Loucy (cell line): Measurements from ENCODE around the gene TAF6.

Experiments
- H2AFZ ChIP-seq: fragments of 200-600 bp; sonication (generic); 2 replicates; pipeline ENCODE4 v1.6.0; 2016; ENCODE audit warnings: antibody characterized with exemption, mild to moderate bottlenecking, low read length, moderate library complexity
- H3F3A ChIP-seq: fragments of 200-600 bp; 2 replicates; pipeline ENCODE4 v1.6.0; 2016; ENCODE audit warnings: antibody characterized with exemption, low read depth, mild to moderate bottlenecking
- H3K27me3 ChIP-seq: fragments of 200-600 bp; sonication (generic); 2 replicates; pipeline ENCODE4 v1.6.1; 2014; ENCODE audit warnings: low read length, mild to moderate bottlenecking; ENCODE audit not compliant: insufficient read depth, poor library complexity, severe bottlenecking
- H3K36me3 ChIP-seq: fragments of 200-600 bp; sonication (generic); 2 replicates; pipeline ENCODE4 v1.6.1; 2016; ENCODE audit warnings: low read length; ENCODE audit not compliant: insufficient read depth
- H3K4me1 ChIP-seq: fragments of 200-600 bp; sonication (generic); 2 replicates; pipeline ENCODE4 v1.5.1; 2014; ENCODE audit warnings: low read length, mild to moderate bottlenecking; ENCODE audit not compliant: insufficient read depth, poor library complexity, severe bottlenecking
- H3K4me2 ChIP-seq: fragments of 200-600 bp; sonication (generic); 2 replicates; pipeline ENCODE4 v1.6.0; 2014; ENCODE audit warnings: antibody characterized with exemption, low read length, low read depth, mild to moderate bottlenecking; ENCODE audit not compliant: poor library complexity, severe bottlenecking
- H3K4me3 ChIP-seq: fragments of 200-600 bp; sonication (generic); 2 replicates; pipeline ENCODE4 v1.5.1; 2014; ENCODE audit warnings: low read length, mild to moderate bottlenecking, mixed read lengths; ENCODE audit not compliant: poor library complexity, severe bottlenecking
- H3K79me2 ChIP-seq: fragments of 200-600 bp; sonication (generic); 2 replicates; pipeline ENCODE4 v1.6.1; 2014; ENCODE audit warnings: low read length; ENCODE audit not compliant: insufficient read depth
- H3K9ac ChIP-seq: fragments of 200-600 bp; sonication (generic); 2 replicates; pipeline ENCODE4 v1.6.0; 2014; ENCODE audit warnings: mild to moderate bottlenecking, low read depth, low read length, moderate library complexity; ENCODE audit not compliant: poor library complexity, severe bottlenecking
- H3K9me2 ChIP-seq: fragments of 200-600 bp; sonication (generic); replicated peaks from 2 replicates; pipeline ENCODE4 v1.6.1; 2016; ENCODE audit warnings: low read depth, low read length, mixed read lengths
- H3K9me3 ChIP-seq: fragments of 200-600 bp; sonication (generic); 2 replicates; pipeline ENCODE4 v1.6.1; 2014; ENCODE audit warnings: mild to moderate bottlenecking, antibody characterized with exemption, low read length, low read depth; ENCODE audit not compliant: insufficient read depth
- H4K20me1 ChIP-seq: fragments of 200-600 bp; sonication (generic); 2 replicates; pipeline ENCODE4 v1.6.0; 2014; ENCODE audit warnings: antibody characterized with exemption, low read length, mild to moderate bottlenecking; ENCODE audit not compliant: insufficient read depth, poor library complexity, severe bottlenecking
- EZH2phosphoT487 ChIP-seq: fragments of 200-600 bp; IDR thresholded peaks from 2 replicates; pipeline ENCODE4 v1.6.1; 2018; ENCODE audit warnings: antibody characterized with exemption, mild to moderate bottlenecking, moderate library complexity, borderline replicate concordance
- TF ChIP-seq, protein P1 (sequence below): fragments of 200-600 bp; sonication (generic); conservative IDR thresholded peaks from 2 replicates; pipeline ENCODE4 v1.5.1; 2014; ENCODE audit warnings: mild to moderate bottlenecking, antibody characterized with exemption, low read length

TAF6 gene

DNA sequence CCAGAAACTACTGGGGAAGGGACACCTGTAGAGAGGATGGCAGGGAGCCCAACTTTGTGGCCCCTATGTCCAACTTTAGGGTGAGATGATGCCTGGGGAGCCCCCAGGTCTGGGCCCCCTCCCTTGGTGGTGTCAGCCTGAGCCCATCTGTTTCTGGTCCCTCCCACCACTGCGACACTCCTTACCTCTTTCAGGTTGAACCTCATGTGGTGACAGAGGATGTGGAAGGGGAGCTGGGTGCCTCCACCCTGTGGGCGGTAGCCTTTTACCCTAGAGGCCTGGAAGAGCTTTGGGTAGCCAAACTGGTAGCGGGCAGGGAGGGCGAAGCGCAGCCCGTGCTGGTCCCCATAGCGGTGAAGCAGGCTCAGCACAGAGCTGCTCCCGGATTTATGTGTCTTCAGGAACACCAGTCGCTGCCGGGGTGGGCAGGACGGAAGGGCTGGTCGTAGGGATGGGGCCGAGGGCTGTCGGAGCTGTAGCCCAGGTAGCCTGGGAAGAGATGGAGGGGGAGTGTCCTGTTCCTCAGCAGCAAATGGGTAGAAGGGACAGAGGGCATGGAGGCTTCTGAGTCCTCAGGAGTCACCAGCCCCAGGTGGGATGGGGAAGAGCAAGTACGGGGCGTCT, 47.3 kb upstream of the TAF6 start:
- H3K4me3 ChIP-seq, result no peak overlapping the region
- no peak for TF ChIP-seq EZH2phosphoT487
- TF ChIP-seq, protein P1, sequence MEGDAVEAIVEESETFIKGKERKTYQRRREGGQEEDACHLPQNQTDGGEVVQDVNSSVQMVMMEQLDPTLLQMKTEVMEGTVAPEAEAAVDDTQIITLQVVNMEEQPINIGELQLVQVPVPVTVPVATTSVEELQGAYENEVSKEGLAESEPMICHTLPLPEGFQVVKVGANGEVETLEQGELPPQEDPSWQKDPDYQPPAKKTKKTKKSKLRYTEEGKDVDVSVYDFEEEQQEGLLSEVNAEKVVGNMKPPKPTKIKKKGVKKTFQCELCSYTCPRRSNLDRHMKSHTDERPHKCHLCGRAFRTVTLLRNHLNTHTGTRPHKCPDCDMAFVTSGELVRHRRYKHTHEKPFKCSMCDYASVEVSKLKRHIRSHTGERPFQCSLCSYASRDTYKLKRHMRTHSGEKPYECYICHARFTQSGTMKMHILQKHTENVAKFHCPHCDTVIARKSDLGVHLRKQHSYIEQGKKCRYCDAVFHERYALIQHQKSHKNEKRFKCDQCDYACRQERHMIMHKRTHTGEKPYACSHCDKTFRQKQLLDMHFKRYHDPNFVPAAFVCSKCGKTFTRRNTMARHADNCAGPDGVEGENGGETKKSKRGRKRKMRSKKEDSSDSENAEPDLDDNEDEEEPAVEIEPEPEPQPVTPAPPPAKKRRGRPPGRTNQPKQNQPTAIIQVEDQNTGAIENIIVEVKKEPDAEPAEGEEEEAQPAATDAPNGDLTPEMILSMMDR, result no peak
- no peaks in the 10 kb centered on the region for H3K79me2 ChIP-seq
- H3K27me3 ChIP-seq, result no peaks in the 10 kb centered on the region
- no peak overlapping the region for H2AFZ ChIP-seq
- H3K4me2 ChIP-seq, result no peak overlapping the region
- no peaks in the 10 kb centered on the region for H4K20me1 ChIP-seq
- peaks cover 5% of the 10 kb centered on the region for H3K4me1 ChIP-seq
- no peaks in the 10 kb centered on the region for H3K36me3 ChIP-seq
- H3K9me3 ChIP-seq, result no peaks in the 10 kb centered on the region
- H3F3A ChIP-seq, result no peaks in the 10 kb centered on the region
- no peak overlapping the region for H3K9ac ChIP-seq
- H3K9me2 ChIP-seq, result no peaks in the 10 kb centered on the region

GRCh38 chr7:100163871-100164270, 44.7 kb upstream of the TAF6 start:
- H3K9ac ChIP-seq, result no peak overlapping the region
- no peaks in the 10 kb centered on the region for H3K36me3 ChIP-seq
- no peaks in the 10 kb centered on the region for H3K9me3 ChIP-seq
- H3K4me2 ChIP-seq, result no peak overlapping the region
- TF ChIP-seq EZH2phosphoT487, result no peak
- TF ChIP-seq, protein P1, result no peak
- H3F3A ChIP-seq, result no peaks in the 10 kb centered on the region
- H2AFZ ChIP-seq, result no peak overlapping the region
- no peak overlapping the region for H3K4me3 ChIP-seq
- H4K20me1 ChIP-seq, result no peaks in the 10 kb centered on the region
- peaks cover 9% of the 10 kb centered on the region for H3K4me1 ChIP-seq
- no peaks in the 10 kb centered on the region for H3K9me2 ChIP-seq
- no peaks in the 10 kb centered on the region for H3K27me3 ChIP-seq
- peaks cover 4% of the 10 kb centered on the region for H3K79me2 ChIP-seq

DNA sequence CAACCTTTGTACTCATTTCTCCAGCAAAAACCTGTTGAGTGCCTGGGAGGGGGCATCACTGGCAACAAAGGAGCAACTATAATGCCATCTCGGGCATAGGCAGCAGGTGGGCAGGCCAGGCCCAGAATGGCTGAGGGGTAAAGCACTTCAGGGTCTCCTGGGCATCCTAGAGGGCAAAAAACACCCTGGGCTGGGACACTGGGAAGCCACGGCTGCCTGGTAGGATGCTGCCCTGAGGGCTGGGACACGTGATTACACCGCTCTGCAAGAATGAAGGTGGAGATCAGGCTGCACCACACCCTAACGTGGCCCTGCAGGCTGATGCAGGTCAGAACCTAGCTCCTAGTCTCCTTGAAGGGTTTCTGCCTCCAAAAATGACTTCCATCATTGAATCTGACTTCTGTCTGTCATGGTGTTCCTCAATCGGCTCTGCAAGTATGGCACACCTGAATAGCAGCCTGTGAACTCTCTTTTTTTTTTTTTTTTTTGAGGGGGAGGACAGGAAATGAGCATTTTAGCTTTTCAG, 43.9 kb upstream of the TAF6 start:
- Histone ChIP-seq H3K4me2 (no peak overlapping the region), H2AFZ (no peak overlapping the region), H3K9ac (no peak overlapping the region)

More for the DNA sequence above, 43.9 kb upstream of the TAF6 start:
- Histone ChIP-seq H3K9me3 (no peaks in the 10 kb centered on the region), H3K36me3 (no peaks in the 10 kb centered on the region), H3F3A (no peaks in the 10 kb centered on the region), H3K79me2 (peaks cover 10% of the 10 kb centered on the region), H3K27me3 (no peaks in the 10 kb centered on the region), H3K4me1 (peaks cover 8% of the 10 kb centered on the region), H3K4me3 (no peak overlapping the region), H4K20me1 (peaks cover 4% of the 10 kb centered on the region), H3K9me2 (no peaks in the 10 kb centered on the region)
- TF ChIP-seq, protein P1, result no peak
- TF ChIP-seq EZH2phosphoT487, result no peak
